HFFc6 (cell line): ENCODE measurements around the gene PDSS1. TPM values are rescaled to one million over a fixed set of nuclear protein-coding genes. Genes with fewer than 3 reads are reported as not detected.

Experiments used
- DNase-seq: peaks from one replicate; pipeline ENCODE4 v3.0.0-alpha.2; 2018
- H3K27ac Mint-ChIP-seq: 2 replicates; pipeline ENCODE4 v1.8.0; 2020; ENCODE audit warnings: mild to moderate bottlenecking, mixed read lengths
- H3K27me3 Mint-ChIP-seq: 2 replicates; pipeline ENCODE4 v1.8.0; 2021; ENCODE audit warnings: mild to moderate bottlenecking, moderate library complexity, mixed read lengths; ENCODE audit not compliant: insufficient read depth
- H3K36me3 Mint-ChIP-seq: 2 replicates; pipeline ENCODE4 v1.8.0; 2021; ENCODE audit warnings: low read depth, mixed read lengths
- H3K4me1 Mint-ChIP-seq: 2 replicates; pipeline ENCODE4 v1.8.0; 2020; ENCODE audit warnings: low read depth, mixed read lengths
- H3K4me3 Mint-ChIP-seq: 2 replicates; pipeline ENCODE4 v1.8.0; 2020; ENCODE audit warnings: mild to moderate bottlenecking, moderate library complexity, mixed read lengths
- H3K9me3 Mint-ChIP-seq: 2 replicates; pipeline ENCODE4 v1.8.0; 2020; ENCODE audit warnings: mild to moderate bottlenecking, mixed read lengths
- total RNA-seq, 6 experiments: library from RNA; stranded (reverse); fragmentation: NEBNext Ultra II Directional; extraction: Animal tissue kit (Norgen Biotek cat#: 25700); gene quantifications; 2 replicates in 1 of 6; 3 replicates in 5 of 6; pipeline ENCODE4 v1.2.3, GENCODE V29; 2021
- TF ChIP-seq, protein P1 (sequence below): fragments of 200-600 bp; sonication (generic); IDR thresholded peaks from 2 replicates; pipeline ENCODE4 v1.5.0; 2021; ENCODE audit warnings: antibody characterized with exemption, mild to moderate bottlenecking

PDSS1 gene
- total RNA-seq, 6 experiments from 2014 or later: 5.0 to 9.7 (median 7.5) TPM

DNA sequence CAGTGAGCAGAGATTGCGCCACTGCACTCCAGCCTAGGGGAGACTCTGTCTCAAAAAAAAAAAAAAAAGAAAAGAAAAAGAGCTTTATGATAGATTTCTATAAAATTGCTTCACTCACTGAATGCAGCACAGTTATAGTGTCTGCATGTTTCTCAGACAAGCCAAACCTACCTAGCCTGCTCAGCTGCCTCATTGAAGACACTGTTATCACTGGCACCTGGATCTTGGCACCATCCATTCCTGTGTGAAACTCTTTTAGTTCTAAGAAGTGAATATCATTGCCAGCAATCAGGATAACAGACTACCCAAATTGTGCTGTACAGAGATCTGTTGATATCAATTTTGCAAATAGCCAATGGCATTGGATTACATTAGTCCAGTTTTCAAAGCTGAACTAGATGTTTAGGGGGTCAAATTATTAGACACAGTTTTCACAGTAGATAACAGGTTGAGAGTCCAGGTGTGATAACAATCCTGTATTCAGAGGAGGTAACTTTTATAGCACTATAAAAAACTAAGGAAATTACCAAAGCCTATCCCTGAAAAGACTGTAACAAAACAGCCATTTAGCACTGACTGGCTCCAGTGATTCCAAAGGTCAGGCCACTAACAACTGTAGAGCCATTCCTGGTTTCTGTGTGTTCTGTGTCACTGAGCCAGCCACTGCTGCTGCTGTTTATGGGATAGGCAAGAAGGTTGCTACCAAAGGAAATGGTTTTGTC, 17.1 kb downstream of the PDSS1 start:
- TF ChIP-seq, protein P1, sequence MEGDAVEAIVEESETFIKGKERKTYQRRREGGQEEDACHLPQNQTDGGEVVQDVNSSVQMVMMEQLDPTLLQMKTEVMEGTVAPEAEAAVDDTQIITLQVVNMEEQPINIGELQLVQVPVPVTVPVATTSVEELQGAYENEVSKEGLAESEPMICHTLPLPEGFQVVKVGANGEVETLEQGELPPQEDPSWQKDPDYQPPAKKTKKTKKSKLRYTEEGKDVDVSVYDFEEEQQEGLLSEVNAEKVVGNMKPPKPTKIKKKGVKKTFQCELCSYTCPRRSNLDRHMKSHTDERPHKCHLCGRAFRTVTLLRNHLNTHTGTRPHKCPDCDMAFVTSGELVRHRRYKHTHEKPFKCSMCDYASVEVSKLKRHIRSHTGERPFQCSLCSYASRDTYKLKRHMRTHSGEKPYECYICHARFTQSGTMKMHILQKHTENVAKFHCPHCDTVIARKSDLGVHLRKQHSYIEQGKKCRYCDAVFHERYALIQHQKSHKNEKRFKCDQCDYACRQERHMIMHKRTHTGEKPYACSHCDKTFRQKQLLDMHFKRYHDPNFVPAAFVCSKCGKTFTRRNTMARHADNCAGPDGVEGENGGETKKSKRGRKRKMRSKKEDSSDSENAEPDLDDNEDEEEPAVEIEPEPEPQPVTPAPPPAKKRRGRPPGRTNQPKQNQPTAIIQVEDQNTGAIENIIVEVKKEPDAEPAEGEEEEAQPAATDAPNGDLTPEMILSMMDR: no peak
- no peaks in the 10 kb centered on the region for H3K9me3 Mint-ChIP-seq
- H3K4me1 Mint-ChIP-seq: no peaks in the 10 kb centered on the region
- DNase-seq: no peak
- H3K27ac Mint-ChIP-seq: no peak overlapping the region
- no peaks in the 10 kb centered on the region; the same call in 1 of the 2 replicates for H3K36me3 Mint-ChIP-seq
- H3K4me3 Mint-ChIP-seq: no peak overlapping the region
- H3K27me3 Mint-ChIP-seq: no peaks in the 10 kb centered on the region

DNA sequence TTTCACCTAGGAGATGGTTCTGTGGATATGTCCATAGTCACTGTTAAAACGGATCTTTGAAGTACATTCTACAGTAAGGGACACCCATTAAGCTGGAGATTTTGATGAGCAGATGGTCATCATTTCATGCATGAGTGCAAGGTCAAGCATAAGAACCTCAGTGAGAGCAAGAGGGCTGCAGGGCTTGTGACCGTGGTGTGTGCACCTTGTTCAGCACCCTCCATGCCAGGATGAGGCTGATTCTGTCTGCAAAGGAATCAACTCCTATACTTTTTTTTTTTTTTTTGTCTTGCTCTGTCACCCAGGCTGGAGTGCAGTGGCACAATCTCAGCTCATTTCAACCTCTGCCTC, 17.6 kb downstream of the PDSS1 start:
- H3K27me3 Mint-ChIP-seq: no peaks in the 10 kb centered on the region
- DNase-seq: no peak
- no peaks in the 10 kb centered on the region; the same call in 1 of the 2 replicates for H3K36me3 Mint-ChIP-seq
- TF ChIP-seq, protein P1: no peak
- no peaks in the 10 kb centered on the region for H3K4me1 Mint-ChIP-seq
- no peaks in the 10 kb centered on the region for H3K9me3 Mint-ChIP-seq
- H3K4me3 Mint-ChIP-seq: no peak overlapping the region
- H3K27ac Mint-ChIP-seq: no peak overlapping the region

DNA sequence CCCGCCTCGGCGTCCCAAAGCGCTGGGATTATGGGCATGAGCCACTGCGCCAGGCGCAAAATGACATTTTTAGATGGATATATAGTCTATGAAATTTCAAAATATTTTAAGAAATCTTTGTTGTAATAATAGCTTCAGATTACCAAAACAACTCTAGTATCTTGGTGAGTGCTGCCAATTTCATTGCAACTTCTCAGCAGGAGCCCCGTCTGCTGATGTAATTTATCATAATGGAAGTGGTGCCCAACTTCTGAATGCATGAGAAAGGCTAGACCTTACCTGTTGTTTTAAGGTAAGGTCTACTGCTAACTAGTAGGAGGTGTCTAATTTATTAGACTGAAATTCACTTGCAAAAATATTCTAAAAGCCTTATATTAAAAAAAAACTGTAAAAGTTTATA, 20.0 kb downstream of the PDSS1 start:
- no peaks in the 10 kb centered on the region for H3K9me3 Mint-ChIP-seq
- no peak overlapping the region for H3K27ac Mint-ChIP-seq
- no peaks in the 10 kb centered on the region; the same call in 1 of the 2 replicates for H3K36me3 Mint-ChIP-seq
- H3K4me1 Mint-ChIP-seq: no peaks in the 10 kb centered on the region
- TF ChIP-seq, protein P1: no peak
- H3K4me3 Mint-ChIP-seq: no peak overlapping the region
- DNase-seq: no peak
- H3K27me3 Mint-ChIP-seq: no peaks in the 10 kb centered on the region

DNA sequence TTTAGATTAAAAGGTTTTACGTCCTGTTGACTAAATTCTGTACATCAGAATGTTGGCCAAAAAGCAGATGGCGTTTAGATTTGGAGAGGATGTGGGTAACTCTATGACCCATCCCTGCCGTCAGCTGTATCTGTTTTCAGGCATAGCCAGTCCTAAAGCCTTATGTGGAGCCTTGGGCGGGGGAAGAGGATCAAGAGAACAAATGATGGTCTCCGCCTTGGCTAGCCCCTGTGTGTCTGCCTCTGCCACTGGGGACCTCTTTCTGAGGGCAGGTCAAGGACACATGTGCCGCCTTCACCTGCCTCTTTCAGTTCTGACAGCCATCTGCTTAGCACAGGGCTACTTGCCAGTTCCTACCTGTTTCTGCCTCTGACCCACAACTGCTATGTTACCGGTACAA, 24.1 kb downstream of the PDSS1 start:
- TF ChIP-seq, protein P1: no peak
- Mint-ChIP-seq H3K4me3 (no peak overlapping the region), H3K27me3 (no peaks in the 10 kb centered on the region), H3K36me3 (peaks cover 4% of the 10 kb centered on the region; the same call in 1 of the 2 replicates), H3K4me1 (no peaks in the 10 kb centered on the region; the same call in 1 of the 2 replicates), H3K27ac (no peak overlapping the region), H3K9me3 (no peaks in the 10 kb centered on the region)
- no peak for DNase-seq

DNA sequence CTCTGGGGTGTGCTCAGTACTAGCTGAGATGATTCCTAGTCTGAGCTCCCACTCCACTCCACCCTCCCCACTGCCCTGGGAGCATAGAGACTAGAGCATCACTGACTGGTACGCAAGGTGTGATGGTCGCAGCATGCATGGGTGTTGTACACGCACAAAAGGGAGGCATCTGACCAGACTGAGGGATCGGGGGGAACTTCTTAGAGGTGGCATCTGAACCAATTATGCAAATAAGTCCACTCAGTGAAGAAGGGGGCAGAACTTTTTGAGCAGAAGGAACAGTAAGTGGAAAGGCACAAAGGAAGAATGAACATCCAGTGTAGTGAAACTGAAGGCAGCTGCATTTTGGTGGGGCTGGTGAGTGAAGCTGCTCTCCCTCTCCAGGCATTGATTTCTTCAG, 25.5 kb downstream of the PDSS1 start:
- no peak overlapping the region for H3K4me3 Mint-ChIP-seq
- DNase-seq: no peak
- TF ChIP-seq, protein P1: no peak
- H3K27me3 Mint-ChIP-seq: no peaks in the 10 kb centered on the region
- no peaks in the 10 kb centered on the region; the same call in 1 of the 2 replicates for H3K4me1 Mint-ChIP-seq
- peaks cover 9% of the 10 kb centered on the region; the same call in 1 of the 2 replicates for H3K36me3 Mint-ChIP-seq
- H3K27ac Mint-ChIP-seq: no peak overlapping the region
- no peaks in the 10 kb centered on the region for H3K9me3 Mint-ChIP-seq
